LNCAP (cell line): ENCODE results near the gene AIRE.

ENCODE experiments used
- CTCF ChIP-seq: fragments of 450-650 bp; IDR thresholded peaks from 2 replicates; pipeline ENCODE4 v1.5.1; 2017; ENCODE audit warnings: mild to moderate bottlenecking

Gene AIRE

GRCh38 chr21:44314128-44314527 lies 28.5 kb downstream of the AIRE start:
- no peak for TF ChIP-seq CTCF

- no peak for TF ChIP-seq CTCF
These were observed 28.9 kb downstream of the AIRE start for GRCh38 chr21:44314561-44314960.

GRCh38 chr21:44315691-44316203 lies 30.1 kb downstream of the AIRE start:
- TF ChIP-seq CTCF, result no peak

GRCh38 chr21:44316277-44316900 lies 30.7 kb downstream of the AIRE start:
- no peak for TF ChIP-seq CTCF

GRCh38 chr21:44317241-44317782 lies 31.6 kb downstream of the AIRE start:
- no peak for TF ChIP-seq CTCF

GRCh38 chr21:44317871-44318270 lies 32.2 kb downstream of the AIRE start:
- no peak for TF ChIP-seq CTCF

- TF ChIP-seq CTCF, result no peak
These were observed 33.0 kb downstream of the AIRE start for GRCh38 chr21:44318489-44319285.
